Astrocyte of the cerebellum (primary cell): Measurements from ENCODE around the gene IL4R.

ENCODE experiments used
- DNase-seq: peaks from one replicate; pipeline ENCODE4 v3.0.0-alpha.2; 2011; ENCODE audit warnings: low read depth
- H3K4me3 ChIP-seq: 2 replicates; pipeline ENCODE4 v1.5.1; 2011; ENCODE audit warnings: mild to moderate bottlenecking, low read depth, low read length, moderate library complexity
- in situ Hi-C: cut with HindIII; loops from 2 replicates; pipeline ENCODE4 v1.10.0; 2017; ENCODE audit warnings: low sequenced_read_pairs
- TF ChIP-seq, protein P1 (sequence below): IDR thresholded peaks from 2 replicates; pipeline ENCODE4 v1.5.1; 2012; ENCODE audit warnings: low read length, low read depth, moderate library complexity, mild to moderate bottlenecking; ENCODE audit errors: missing control alignments

Gene IL4R

DNA sequence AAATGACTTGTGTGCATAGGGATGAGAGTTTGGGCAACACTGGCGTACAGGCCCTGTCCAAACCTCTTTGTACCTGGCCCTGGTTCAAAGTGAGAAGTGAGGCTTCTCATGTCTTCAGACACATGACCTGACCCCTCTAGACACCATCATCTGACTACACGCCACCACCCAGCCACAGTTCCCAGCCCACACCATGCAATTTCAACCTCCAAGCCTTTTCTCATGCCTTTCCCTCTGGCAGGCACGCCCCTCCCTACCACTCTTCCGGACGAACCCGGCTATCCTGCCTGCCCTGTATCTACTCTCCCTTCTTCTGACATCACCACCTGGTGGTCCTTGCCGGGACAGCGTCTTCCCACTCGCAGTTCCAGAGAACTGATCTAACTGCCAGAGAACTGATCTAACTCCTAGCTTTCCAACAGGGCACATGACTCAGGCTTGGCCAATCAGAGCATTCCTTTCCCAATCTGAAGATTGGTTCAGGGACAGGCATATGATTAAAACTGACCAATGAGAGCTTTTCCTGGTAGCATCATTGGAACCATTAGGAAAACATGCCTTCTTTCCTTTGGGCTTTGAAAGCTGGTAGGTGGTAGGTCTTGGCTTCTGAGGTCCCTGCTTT lies 61.1 kb downstream of the IL4R start:
- TF ChIP-seq, protein P1, sequence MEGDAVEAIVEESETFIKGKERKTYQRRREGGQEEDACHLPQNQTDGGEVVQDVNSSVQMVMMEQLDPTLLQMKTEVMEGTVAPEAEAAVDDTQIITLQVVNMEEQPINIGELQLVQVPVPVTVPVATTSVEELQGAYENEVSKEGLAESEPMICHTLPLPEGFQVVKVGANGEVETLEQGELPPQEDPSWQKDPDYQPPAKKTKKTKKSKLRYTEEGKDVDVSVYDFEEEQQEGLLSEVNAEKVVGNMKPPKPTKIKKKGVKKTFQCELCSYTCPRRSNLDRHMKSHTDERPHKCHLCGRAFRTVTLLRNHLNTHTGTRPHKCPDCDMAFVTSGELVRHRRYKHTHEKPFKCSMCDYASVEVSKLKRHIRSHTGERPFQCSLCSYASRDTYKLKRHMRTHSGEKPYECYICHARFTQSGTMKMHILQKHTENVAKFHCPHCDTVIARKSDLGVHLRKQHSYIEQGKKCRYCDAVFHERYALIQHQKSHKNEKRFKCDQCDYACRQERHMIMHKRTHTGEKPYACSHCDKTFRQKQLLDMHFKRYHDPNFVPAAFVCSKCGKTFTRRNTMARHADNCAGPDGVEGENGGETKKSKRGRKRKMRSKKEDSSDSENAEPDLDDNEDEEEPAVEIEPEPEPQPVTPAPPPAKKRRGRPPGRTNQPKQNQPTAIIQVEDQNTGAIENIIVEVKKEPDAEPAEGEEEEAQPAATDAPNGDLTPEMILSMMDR: peak; percentile 71
- peak; percentile 45 for DNase-seq
- in situ Hi-C loops: no loop called here
- no peak overlapping the region for H3K4me3 ChIP-seq

DNA sequence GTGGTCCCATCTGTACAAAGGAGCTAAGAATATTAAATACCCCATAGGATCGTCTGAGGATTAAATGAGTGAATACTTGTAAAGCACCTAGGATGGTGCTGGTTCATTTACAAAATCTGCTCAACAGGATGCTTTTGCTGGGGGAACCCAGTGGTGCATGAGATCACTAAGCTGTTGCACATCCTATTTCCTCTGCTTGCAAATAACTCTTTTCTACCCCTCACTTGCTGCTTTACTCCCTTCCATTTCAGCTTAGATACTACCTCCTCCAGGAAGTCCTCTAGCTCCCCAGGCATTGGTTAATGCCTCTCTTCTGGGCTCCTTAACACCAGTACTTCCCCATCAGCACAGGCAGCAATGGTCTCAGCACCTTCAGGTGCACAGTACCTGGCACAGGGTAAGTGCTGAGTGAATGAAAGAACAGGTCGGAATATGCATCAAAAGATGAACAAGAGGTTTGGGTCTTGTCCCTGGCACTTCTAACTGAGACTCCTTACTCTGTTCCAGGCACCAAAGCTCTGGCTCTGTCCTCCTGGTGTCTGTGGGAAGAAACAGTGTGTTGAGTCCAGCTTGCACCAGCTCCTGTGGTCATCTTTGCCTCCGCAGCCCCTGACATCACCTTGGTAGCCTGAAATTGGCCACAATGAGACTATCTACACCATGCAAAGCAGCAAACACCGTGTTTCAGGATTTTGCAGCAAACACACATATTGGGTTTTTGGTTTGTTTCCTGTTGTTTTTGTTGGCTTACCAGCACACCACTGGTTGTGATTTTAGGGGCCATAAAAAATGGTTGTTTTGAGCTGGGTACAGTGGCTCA lies 64.1 kb downstream of the IL4R start:
- in situ Hi-C loops: no loop called here
- no peak for DNase-seq
- H3K4me3 ChIP-seq: no peak overlapping the region
- TF ChIP-seq, protein P1: no peak

DNA sequence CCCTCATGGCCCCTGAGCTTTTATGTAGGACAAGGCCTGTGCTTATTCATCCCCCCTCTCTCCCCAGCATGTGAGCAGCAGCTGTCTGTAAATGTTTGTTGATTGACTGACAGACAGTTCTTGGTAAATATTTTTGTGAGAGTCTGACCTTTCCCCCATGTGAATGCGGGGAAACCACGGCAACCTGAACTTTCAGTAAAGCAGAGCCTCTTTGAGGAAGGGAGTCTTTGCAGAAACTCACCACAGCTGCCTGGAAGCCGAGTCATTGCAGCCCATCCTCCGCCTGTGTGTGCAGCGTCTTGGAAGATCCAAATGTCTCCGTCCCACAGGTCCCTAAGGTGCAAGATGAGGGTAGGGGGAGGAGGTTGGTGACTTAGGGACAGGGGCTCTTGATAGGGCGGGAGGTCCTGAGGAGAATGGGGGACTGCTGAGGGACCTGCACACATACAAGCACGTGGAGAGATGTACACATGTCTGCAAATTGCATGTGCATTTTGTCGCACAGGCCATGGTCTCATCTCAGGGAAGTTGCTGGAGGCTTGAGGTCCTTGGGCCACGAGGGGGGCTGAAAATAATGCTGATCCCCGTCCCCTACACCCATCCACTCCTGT lies 65.2 kb downstream of the IL4R start:
- TF ChIP-seq, protein P1: no peak
- DNase-seq: no peak
- in situ Hi-C loops: no loop called here
- H3K4me3 ChIP-seq: no peak overlapping the region

DNA sequence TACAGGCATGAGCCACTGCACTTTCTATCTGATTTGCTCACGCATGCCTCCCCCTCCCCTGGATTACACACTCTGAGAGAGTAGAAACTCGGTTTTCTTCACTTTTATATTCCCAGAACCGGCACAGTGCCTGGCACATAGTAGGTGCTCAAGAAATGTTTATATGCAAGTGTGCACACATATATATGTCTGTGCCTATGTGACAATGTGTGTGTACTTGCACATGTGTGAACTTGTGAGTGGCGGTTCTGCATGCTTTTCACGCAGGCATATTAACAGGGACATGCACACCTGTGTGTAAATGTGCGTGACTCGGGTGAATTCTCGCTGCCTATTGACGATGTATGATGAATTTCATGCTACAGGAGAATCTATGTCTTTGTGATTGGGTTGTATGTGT lies 66.1 kb downstream of the IL4R start:
- no peak for DNase-seq
- TF ChIP-seq, protein P1: no peak
- H3K4me3 ChIP-seq: no peak overlapping the region
- in situ Hi-C loops: no loop called here

DNA sequence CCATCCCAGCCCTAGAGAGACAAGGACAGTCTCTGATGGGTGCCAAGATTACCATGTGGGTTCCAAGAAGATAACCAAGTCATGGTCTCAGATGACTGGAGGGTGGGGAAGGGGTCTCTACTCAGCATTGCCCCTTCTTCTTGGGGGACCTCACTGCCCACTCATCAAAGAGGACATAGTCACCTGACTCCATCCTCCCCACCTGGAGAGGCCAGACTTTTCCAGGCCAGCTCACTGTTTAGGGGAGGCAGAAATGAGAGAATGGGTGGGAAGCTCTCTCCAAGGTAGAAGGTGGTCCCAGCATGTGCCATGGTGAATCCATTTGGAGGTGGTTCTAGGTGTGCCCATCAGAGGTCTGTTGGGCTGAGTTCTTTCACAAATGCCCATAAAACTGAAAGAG lies 67.5 kb downstream of the IL4R start:
- no peak overlapping the region for H3K4me3 ChIP-seq
- in situ Hi-C loops: no loop called here
- DNase-seq: no peak
- TF ChIP-seq, protein P1: no peak

DNA sequence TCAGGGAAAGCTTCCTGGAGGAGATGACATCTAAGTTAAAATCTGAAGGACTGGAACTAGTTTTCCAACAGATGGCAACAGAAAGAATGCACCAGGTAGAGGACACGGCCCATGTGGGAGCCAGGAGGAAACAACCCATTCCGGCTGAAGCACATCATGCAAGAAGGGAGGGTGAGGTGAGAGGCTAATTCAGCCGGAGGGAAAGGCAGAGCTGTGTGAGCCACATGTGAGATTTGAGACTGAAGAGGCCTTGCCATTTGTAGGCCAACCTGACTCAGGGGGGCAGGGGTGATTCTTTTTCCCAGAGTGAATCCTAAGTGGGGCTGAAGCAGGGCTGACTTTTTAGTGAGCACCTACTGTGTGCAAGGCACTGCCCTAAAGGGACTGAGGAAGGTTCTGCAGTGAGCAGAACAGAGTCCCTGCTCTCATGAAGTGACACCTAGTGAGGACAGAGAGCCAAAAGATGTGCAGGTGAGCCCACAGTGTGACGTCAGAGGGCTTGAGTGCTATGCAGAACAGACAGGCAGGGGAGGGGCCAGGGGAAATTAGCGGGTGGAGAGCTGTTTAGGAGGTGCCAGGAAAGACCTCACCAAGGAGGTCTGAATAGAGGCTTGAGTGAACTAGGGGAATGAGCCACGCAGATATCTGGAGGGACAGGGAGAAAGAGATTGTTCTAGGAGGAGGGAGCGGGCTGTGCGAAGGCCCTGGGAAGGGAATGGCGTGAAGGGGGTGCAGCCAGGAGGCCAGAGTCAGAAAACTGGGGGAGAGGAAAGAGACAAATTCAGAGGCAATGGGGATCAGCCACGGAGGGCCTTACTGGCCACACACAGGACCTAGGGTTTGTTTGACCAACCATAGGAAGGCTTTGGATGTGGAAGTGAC lies 68.4 kb downstream of the IL4R start:
- in situ Hi-C loops: no loop called here
- no peak overlapping the region for H3K4me3 ChIP-seq
- TF ChIP-seq, protein P1: no peak
- DNase-seq: no peak
